SK-N-SH treated with all-trans-retinoic acid at 6 μM for 48 hours (cell line): ENCODE results near the gene PEX11G.

Experiments used
- ARNTL ChIP-seq: fragments of 450-650 bp; formaldehyde crosslinking; IDR thresholded peaks from 2 replicates; pipeline ENCODE4 v1.5.0; 2020; ENCODE audit warnings: low read depth, mild to moderate bottlenecking, moderate library complexity, borderline replicate concordance
- GLIS3 ChIP-seq: fragments of 250-450 bp; sonication (Bioruptor Pico); IDR thresholded peaks from 2 replicates; pipeline ENCODE4 v1.5.0; 2020; ENCODE audit warnings: mild to moderate bottlenecking, moderate library complexity
- RARB ChIP-seq: fragments of 250-450 bp; sonication (Bioruptor Pico); IDR thresholded peaks from 2 replicates; pipeline ENCODE4 v1.8.0; 2021; ENCODE audit warnings: mild to moderate bottlenecking, moderate library complexity
- ZC3H10 ChIP-seq: fragments of 250-450 bp; sonication (Bioruptor Pico); IDR thresholded peaks from 2 replicates; pipeline ENCODE4 v1.5.1; 2021; ENCODE audit warnings: mild to moderate bottlenecking, moderate library complexity
- ZFP3 ChIP-seq: fragments of 250-450 bp; sonication (Bioruptor Pico); IDR thresholded peaks from 2 replicates; pipeline ENCODE4 v1.5.0; 2020; ENCODE audit warnings: mild to moderate bottlenecking, moderate library complexity
- ZNF8 ChIP-seq: fragments of 450-650 bp; formaldehyde crosslinking; IDR thresholded peaks from 2 replicates; pipeline ENCODE4 v1.5.0; 2020; ENCODE audit warnings: mild to moderate bottlenecking, moderate library complexity
- TF ChIP-seq, protein P1 (sequence below): fragments of 250-450 bp; sonication (Bioruptor Pico); IDR thresholded peaks from 2 replicates; pipeline ENCODE4 v1.8.0; 2020; ENCODE audit warnings: mild to moderate bottlenecking, moderate library complexity, borderline replicate concordance
- TF ChIP-seq, protein P2 (sequence below): fragments of 250-450 bp; sonication (Bioruptor Pico); IDR thresholded peaks from 2 replicates; pipeline ENCODE4 v1.5.0; 2020; ENCODE audit warnings: mild to moderate bottlenecking, moderate library complexity
- TF ChIP-seq, protein P3 (sequence below): fragments of 250-450 bp; sonication (Bioruptor Pico); IDR thresholded peaks from 2 replicates; pipeline ENCODE4 v1.8.0; 2021; ENCODE audit warnings: low read depth, mild to moderate bottlenecking, moderate library complexity, borderline replicate concordance
- TF ChIP-seq, protein P4 (sequence below): fragments of 250-450 bp; sonication (Bioruptor Pico); IDR thresholded peaks from 2 replicates; pipeline ENCODE4 v1.5.1; 2021; ENCODE audit warnings: mild to moderate bottlenecking, moderate library complexity

DNA sequence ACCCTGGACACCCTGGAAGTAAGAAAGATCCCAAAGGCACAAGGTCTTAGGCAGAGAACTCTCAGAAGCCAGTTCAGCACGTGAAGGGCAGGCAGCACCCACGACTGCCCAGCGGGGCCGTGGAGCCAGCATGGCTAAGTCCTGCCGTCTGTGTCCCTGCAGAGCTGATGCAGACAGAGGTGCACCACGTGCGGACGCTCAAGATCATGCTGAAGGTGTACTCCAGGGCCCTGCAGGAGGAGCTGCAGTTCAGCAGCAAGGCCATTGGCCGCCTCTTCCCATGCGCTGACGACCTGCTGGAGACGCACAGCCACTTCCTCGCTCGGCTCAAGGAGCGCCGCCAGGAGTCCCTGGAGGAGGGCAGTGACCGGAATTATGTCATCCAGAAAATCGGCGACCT is 44.8 kb downstream of the PEX11G start:
- TF ChIP-seq, protein P1, sequence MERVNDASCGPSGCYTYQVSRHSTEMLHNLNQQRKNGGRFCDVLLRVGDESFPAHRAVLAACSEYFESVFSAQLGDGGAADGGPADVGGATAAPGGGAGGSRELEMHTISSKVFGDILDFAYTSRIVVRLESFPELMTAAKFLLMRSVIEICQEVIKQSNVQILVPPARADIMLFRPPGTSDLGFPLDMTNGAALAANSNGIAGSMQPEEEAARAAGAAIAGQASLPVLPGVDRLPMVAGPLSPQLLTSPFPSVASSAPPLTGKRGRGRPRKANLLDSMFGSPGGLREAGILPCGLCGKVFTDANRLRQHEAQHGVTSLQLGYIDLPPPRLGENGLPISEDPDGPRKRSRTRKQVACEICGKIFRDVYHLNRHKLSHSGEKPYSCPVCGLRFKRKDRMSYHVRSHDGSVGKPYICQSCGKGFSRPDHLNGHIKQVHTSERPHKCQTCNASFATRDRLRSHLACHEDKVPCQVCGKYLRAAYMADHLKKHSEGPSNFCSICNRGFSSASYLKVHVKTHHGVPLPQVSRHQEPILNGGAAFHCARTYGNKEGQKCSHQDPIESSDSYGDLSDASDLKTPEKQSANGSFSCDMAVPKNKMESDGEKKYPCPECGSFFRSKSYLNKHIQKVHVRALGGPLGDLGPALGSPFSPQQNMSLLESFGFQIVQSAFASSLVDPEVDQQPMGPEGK = no peak
- TF ChIP-seq, protein P2, sequence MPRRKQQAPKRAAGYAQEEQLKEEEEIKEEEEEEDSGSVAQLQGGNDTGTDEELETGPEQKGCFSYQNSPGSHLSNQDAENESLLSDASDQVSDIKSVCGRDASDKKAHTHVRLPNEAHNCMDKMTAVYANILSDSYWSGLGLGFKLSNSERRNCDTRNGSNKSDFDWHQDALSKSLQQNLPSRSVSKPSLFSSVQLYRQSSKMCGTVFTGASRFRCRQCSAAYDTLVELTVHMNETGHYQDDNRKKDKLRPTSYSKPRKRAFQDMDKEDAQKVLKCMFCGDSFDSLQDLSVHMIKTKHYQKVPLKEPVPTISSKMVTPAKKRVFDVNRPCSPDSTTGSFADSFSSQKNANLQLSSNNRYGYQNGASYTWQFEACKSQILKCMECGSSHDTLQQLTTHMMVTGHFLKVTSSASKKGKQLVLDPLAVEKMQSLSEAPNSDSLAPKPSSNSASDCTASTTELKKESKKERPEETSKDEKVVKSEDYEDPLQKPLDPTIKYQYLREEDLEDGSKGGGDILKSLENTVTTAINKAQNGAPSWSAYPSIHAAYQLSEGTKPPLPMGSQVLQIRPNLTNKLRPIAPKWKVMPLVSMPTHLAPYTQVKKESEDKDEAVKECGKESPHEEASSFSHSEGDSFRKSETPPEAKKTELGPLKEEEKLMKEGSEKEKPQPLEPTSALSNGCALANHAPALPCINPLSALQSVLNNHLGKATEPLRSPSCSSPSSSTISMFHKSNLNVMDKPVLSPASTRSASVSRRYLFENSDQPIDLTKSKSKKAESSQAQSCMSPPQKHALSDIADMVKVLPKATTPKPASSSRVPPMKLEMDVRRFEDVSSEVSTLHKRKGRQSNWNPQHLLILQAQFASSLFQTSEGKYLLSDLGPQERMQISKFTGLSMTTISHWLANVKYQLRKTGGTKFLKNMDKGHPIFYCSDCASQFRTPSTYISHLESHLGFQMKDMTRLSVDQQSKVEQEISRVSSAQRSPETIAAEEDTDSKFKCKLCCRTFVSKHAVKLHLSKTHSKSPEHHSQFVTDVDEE = no peak
- TF ChIP-seq ZC3H10 (CRISPR knock-in tag) = no peak
- TF ChIP-seq, protein P3, sequence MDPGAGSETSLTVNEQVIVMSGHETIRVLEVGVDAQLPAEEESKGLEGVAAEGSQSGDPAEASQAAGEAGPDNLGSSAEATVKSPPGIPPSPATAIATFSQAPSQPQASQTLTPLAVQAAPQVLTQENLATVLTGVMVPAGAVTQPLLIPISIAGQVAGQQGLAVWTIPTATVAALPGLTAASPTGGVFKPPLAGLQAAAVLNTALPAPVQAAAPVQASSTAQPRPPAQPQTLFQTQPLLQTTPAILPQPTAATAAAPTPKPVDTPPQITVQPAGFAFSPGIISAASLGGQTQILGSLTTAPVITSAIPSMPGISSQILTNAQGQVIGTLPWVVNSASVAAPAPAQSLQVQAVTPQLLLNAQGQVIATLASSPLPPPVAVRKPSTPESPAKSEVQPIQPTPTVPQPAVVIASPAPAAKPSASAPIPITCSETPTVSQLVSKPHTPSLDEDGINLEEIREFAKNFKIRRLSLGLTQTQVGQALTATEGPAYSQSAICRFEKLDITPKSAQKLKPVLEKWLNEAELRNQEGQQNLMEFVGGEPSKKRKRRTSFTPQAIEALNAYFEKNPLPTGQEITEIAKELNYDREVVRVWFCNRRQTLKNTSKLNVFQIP = no peak
- TF ChIP-seq GLIS3 (CRISPR knock-in tag) = no peak
- TF ChIP-seq, protein P4, sequence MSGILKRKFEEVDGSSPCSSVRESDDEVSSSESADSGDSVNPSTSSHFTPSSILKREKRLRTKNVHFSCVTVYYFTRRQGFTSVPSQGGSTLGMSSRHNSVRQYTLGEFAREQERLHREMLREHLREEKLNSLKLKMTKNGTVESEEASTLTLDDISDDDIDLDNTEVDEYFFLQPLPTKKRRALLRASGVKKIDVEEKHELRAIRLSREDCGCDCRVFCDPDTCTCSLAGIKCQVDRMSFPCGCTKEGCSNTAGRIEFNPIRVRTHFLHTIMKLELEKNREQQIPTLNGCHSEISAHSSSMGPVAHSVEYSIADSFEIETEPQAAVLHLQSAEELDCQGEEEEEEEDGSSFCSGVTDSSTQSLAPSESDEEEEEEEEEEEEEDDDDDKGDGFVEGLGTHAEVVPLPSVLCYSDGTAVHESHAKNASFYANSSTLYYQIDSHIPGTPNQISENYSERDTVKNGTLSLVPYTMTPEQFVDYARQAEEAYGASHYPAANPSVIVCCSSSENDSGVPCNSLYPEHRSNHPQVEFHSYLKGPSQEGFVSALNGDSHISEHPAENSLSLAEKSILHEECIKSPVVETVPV = no peak
- no peak for TF ChIP-seq ZFP3
- no peak for TF ChIP-seq RARB (CRISPR knock-in tag)
- no peak for TF ChIP-seq ZNF8 (CRISPR knock-in tag)
- TF ChIP-seq ARNTL (CRISPR knock-in tag) = no peak
